GM20000 (cell line): ENCODE data around the gene AKR1B15.

Source experiments
- DNase-seq: peaks from one replicate; pipeline ENCODE4 v3.0.0; 2012; ENCODE audit warnings: low spot score
- TF ChIP-seq, protein P1 (sequence below): IDR thresholded peaks from 2 replicates; pipeline ENCODE4 v1.5.1; 2012; ENCODE audit warnings: mild to moderate bottlenecking, control low read depth; ENCODE audit errors: extremely low read depth, missing control alignments

The AKR1B15 gene

DNA sequence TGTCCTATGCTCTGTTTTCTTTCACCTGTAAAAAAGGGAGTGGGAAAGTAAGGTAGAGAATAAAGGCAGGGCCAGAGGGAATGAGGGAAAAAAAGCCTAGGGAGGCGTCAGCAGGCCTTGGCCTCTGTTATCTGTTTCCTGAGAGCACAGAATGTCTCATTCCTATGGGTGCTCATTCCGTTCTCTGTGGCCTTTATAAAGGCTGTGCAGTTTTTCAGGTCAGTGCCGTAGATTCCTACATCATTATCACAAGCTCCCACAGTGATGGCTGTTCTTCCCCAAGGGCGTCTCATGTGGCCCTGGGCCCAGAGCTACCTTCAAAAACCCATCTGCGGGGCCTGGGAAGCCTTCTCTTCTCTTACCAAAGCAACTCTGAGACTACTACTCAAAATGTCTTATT lies 38.3 kb upstream of the AKR1B15 start:
- TF ChIP-seq, protein P1, sequence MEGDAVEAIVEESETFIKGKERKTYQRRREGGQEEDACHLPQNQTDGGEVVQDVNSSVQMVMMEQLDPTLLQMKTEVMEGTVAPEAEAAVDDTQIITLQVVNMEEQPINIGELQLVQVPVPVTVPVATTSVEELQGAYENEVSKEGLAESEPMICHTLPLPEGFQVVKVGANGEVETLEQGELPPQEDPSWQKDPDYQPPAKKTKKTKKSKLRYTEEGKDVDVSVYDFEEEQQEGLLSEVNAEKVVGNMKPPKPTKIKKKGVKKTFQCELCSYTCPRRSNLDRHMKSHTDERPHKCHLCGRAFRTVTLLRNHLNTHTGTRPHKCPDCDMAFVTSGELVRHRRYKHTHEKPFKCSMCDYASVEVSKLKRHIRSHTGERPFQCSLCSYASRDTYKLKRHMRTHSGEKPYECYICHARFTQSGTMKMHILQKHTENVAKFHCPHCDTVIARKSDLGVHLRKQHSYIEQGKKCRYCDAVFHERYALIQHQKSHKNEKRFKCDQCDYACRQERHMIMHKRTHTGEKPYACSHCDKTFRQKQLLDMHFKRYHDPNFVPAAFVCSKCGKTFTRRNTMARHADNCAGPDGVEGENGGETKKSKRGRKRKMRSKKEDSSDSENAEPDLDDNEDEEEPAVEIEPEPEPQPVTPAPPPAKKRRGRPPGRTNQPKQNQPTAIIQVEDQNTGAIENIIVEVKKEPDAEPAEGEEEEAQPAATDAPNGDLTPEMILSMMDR = no peak
- no peak for DNase-seq

DNA sequence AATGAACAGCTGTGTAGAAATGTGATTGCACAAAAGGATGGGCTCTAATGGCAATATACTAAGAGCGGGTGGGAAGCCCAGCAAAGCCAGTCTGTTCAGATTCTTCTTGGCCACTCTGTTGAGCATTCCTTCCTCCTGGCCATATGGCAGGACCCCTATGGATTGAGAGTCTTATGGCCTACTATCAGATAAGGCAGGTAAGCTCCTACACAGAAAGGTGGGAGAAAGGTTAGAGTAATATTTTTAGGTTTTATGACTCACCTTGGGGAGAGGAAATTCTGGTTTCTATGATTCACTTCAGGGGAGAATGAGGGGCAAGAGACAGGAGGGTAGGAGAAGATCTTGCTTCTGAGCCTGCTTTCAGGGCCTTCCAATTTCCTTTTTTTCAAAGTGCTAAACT lies 36.6 kb upstream of the AKR1B15 start:
- TF ChIP-seq, protein P1 = no peak
- DNase-seq = no peak

DNA sequence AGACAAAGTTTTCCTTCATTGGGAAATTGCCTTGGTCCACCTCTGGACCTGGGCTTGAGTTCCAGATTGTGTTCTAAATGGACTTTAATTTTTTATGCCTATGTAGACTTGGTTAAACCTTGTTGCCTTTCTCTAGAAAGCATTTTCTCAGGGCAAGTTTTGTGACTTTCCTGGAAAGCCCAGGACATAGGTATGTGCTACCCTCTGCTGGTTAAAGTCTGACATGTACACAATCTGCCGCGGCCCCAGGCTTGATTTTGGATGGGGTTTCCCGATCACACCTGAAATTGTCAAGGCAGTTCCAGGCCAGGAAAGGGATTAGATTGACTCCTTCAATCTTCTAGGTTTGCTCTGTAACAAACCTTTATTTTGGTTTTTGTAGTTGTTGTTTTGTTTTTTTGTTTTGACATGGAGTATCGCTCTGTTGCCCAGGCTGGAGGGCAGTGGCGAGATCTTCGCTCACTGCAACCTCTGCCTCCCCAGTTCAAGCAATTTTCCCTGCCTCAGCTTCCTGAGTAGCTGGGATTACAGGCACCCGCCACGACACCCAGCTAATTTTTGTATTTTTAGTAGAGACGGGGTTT lies 35.6 kb upstream of the AKR1B15 start:
- DNase-seq = peak; percentile 54

DNA sequence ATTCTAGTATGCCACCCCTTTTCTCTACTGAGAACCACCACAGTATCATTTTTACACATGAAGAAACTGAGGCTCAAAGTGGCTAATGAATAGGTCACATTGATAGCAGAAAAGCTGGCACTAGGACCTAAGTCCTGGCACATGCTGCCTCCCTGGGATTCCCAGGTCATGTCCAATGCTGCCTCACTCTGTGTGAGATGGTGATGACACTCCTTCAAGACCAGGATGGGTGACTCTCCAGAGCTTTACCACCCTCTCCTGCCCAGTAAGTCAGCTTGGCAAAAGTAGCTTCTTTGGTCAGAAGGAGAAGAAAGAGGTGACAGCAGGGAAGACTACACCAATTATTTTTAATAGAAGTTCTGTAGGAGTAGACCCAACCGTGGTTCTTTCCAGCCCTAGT lies 34.8 kb upstream of the AKR1B15 start:
- no peak for DNase-seq
- TF ChIP-seq, protein P1 = no peak

More for the DNA sequence above, 35.6 kb upstream of the AKR1B15 start:
- TF ChIP-seq, protein P1 = peak; percentile 20

DNA sequence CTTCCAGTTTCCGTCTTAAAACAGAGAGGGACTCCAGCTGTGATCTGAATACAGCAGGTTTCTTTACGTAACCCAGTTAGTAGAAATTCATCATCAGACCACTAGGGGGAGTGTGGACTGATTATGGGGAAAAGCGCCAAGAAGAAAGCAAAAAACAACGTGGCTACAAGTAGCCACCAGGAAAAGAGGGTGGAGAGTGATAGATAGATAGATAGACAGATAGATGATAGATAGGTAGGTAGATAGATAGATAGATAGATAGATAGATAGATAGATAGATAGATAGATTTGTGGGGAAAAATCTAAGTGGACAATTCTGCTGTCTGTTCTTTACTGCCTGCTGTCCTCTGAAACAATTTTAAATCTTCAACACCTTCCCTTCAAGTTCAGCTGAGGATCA lies 34.2 kb upstream of the AKR1B15 start:
- TF ChIP-seq, protein P1 = peak; percentile 70
- DNase-seq = peak; percentile 59

DNA sequence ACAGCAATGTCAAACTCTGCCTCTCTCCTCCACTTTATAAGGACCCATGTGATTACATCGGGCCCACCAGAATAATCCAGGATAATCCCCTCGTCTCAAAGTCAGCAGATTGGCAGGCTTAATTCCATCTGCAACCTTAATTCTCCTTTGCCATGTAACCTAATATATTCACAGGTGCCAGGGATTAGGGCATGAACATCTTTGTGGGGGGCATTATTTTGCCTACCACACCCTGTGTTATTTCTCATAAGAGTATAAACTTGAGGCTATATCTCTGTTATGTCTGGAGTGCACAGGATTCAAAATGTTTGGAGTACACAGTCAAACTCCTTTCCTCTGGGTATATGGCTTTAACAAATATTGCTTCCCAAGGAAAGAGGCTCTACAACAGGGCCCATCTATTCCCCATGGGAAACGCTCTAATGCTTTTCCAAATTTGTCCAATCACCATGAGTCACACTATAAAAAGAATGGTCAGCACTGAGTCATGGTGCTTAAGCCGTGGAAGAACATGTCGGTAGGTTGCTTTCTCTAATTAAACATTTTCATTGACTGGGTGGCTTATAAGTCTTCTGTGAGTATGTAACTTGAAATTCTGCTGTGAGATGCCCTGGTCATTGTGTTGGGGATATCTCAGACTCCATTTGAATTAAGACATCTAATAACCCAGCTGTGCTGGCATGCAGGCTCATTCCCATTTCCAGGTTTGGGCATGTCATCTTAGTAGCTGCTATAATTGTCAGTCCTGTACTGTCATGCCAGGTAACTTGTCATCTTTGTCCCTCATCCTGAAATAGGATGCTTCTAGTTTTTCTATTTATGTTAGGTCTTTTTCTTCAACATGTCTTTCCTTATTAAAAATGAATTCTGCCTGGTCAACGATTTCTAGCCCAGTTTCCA lies 33.1 kb upstream of the AKR1B15 start:
- TF ChIP-seq, protein P1 = no peak
- no peak for DNase-seq

DNA sequence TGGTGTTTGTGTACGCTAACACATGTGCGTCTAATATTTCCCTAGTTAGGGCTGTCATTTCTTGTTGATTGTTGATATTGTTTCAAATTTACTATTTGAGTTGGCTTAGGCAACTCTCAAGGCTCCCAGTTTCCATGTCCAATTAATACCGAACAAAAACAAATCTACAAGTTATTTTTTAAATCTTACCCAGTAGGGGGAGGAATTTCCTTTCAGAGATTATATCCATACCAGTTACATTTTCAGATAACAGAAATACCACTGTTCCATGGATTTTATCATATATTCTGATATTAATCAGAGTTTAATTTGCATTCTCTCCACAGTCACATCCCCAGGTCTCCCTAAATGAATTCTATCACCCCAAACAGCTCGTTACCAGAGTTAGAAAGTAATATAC lies 28.8 kb upstream of the AKR1B15 start:
- DNase-seq = no peak
- TF ChIP-seq, protein P1 = no peak
